Measurements from ENCODE around the gene ADARB1. TPM values are rescaled to one million over a fixed set of nuclear protein-coding genes. Genes with fewer than 3 reads are reported as not detected.

The ADARB1 gene
- polyA plus RNA-seq, 1 donor (not counting 4 experiments of a cell fraction or from before 2014, with no cell fraction given): 13.0 TPM

- TF ChIP-seq EZH2 (IDR thresholded peaks at IDR 0.05; ENCODE audit: low read length): no peak
- no peak for TF ChIP-seq CTCF (optimal IDR thresholded peaks at IDR 0.05 in 1 of 3, IDR thresholded peaks at IDR 0.05 in 1 of 3, conservative IDR thresholded peaks at IDR 0.05 in 1 of 3; ENCODE audit: extremely low read depth in 1 of 3, insufficient read depth in 2 of 3, low read length in 3 of 3)
- Histone ChIP-seq H3K36me3 (ENCODE audit: control insufficient read depth in 2 of 2, extremely low read depth in 1 of 2, insufficient read depth in 2 of 2, low read length in 2 of 2) (peaks cover 1 to 3% of the 10 kb centered on the region in 2 experiments), H3K79me2 (ENCODE audit: control insufficient read depth, insufficient read depth, low read length) (peaks cover 46% of the 10 kb centered on the region), H3K4me3 (ENCODE audit: control insufficient read depth in 2 of 3, extremely low read depth in 1 of 3, insufficient read depth in 2 of 3, low read depth in 1 of 3, low read length in 3 of 3) (no peak overlapping the region), H3K4me1 (ENCODE audit: control insufficient read depth, extremely low read depth, insufficient read depth, low read length) (peaks cover 7% of the 10 kb centered on the region), H3K9me3 (ENCODE audit: control insufficient read depth, low read depth, low read length) (no peaks in the 10 kb centered on the region), H3K9ac (ENCODE audit: control insufficient read depth, extremely low read depth, insufficient read depth, low read length) (no peak overlapping the region), H2AFZ (ENCODE audit: control insufficient read depth, low read length) (no peak overlapping the region), H3K4me2 (ENCODE audit: control insufficient read depth, extremely low read depth, insufficient read depth, low read depth, low read length) (no peak overlapping the region), H3K9me1 (ENCODE audit: control insufficient read depth, extremely low read depth, insufficient read depth, low read length) (no peaks in the 10 kb centered on the region), H3K27ac (ENCODE audit: control insufficient read depth, insufficient read depth, low read length) (no peak overlapping the region), H4K20me1 (ENCODE audit: control insufficient read depth, extremely low read depth, insufficient read depth, low read length) (peaks cover 2% of the 10 kb centered on the region), H3K27me3 (ENCODE audit: control insufficient read depth, extremely low read depth, insufficient read depth, low read length) (no peaks in the 10 kb centered on the region)
- FAIRE-seq (no peak), DNase-seq (ENCODE audit: low read depth, low spot score) (no peak)
- dilution Hi-C loops (cut with MboI; ENCODE audit: extremely low pct_ligation_motif_present, low sequenced_read_pairs): no loop called here
Measured at GRCh38 chr21:45090966-45091365, 16.6 kb downstream of the ADARB1 start.

GRCh38 chr21:45091550-45092322, 17.4 kb downstream of the ADARB1 start:
- dilution Hi-C loops (cut with MboI; ENCODE audit: extremely low pct_ligation_motif_present, low sequenced_read_pairs): no loop called here
- no peak for DNase-seq (ENCODE audit: low read depth, low spot score)
- FAIRE-seq: no peak
- H3K9me1 ChIP-seq (ENCODE audit: control insufficient read depth, extremely low read depth, insufficient read depth, low read length): no peaks in the 10 kb centered on the region
- H3K4me2 ChIP-seq (ENCODE audit: control insufficient read depth, extremely low read depth, insufficient read depth, low read depth, low read length): no peak overlapping the region
- no peak overlapping the region for H3K4me3 ChIP-seq (ENCODE audit: control insufficient read depth in 2 of 3, extremely low read depth in 1 of 3, insufficient read depth in 2 of 3, low read depth in 1 of 3, low read length in 3 of 3)
- peaks cover 2% of the 10 kb centered on the region for H4K20me1 ChIP-seq (ENCODE audit: control insufficient read depth, extremely low read depth, insufficient read depth, low read length)
- peaks cover 5% of the 10 kb centered on the region for H3K4me1 ChIP-seq (ENCODE audit: control insufficient read depth, extremely low read depth, insufficient read depth, low read length)
- H3K36me3 ChIP-seq (ENCODE audit: control insufficient read depth in 2 of 2, extremely low read depth in 1 of 2, insufficient read depth in 2 of 2, low read length in 2 of 2): peaks cover 0 to 3% of the 10 kb centered on the region in 2 experiments
- no peak overlapping the region for H2AFZ ChIP-seq (ENCODE audit: control insufficient read depth, low read length)
- H3K9me3 ChIP-seq (ENCODE audit: control insufficient read depth, low read depth, low read length): no peaks in the 10 kb centered on the region
- no peak for TF ChIP-seq CTCF (optimal IDR thresholded peaks at IDR 0.05 in 1 of 3, IDR thresholded peaks at IDR 0.05 in 1 of 3, conservative IDR thresholded peaks at IDR 0.05 in 1 of 3; ENCODE audit: extremely low read depth in 1 of 3, insufficient read depth in 2 of 3, low read length in 3 of 3)
- no peak for TF ChIP-seq EZH2 (IDR thresholded peaks at IDR 0.05; ENCODE audit: low read length)
- H3K27ac ChIP-seq (ENCODE audit: control insufficient read depth, insufficient read depth, low read length): no peak overlapping the region
- no peaks in the 10 kb centered on the region for H3K27me3 ChIP-seq (ENCODE audit: control insufficient read depth, extremely low read depth, insufficient read depth, low read length)
- H3K79me2 ChIP-seq (ENCODE audit: control insufficient read depth, insufficient read depth, low read length): peaks cover 44% of the 10 kb centered on the region
- no peak overlapping the region for H3K9ac ChIP-seq (ENCODE audit: control insufficient read depth, extremely low read depth, insufficient read depth, low read length)
